ENCODE measurements around the gene GOLGA5.

Gene GOLGA5

DNA sequence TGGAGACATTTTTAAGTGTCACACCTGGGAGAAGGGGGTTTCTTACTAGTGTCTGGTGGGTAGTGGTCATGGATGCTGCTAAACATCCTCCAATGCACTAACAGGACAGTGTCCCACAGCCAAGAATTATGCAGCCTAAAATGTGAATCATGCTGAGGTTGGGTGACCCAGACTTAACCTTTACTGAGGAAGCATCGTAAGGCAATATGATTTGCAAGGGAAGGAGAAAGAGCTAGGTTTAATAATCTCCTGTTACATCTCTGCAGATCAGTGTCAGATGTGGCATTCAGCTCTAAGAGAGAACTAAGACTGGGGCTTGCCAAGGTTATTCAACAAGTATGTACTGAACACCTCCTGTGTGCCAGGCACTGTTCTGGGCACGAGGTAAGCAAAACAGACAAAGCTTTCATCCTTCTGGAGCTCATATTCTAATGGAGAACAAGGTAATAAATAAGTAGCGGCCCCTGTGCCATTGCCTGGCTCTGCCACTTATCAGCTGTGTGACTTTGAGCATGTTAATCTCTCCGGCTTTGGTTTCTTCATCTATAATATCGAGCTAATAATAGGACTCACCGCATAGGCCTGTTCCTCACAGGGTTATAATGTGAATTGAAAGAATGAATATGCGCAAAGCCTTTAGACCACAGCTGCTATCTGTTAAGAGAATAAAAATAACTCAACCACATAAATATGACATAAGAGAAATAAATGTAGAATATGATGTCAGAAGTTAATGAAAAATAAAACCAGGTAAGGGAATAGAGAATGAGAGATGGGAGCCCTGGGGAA is 13.5 kb upstream of the GOLGA5 start:
- no peaks in the 10 kb centered on the region for H3K36me3 ChIP-seq
- H3K4me1 ChIP-seq: peaks cover 3% of the 10 kb centered on the region; the same call in 1 of the 2 replicates
- no peak for DNase-seq
- H3K27me3 ChIP-seq: no peaks in the 10 kb centered on the region
- H3K4me3 ChIP-seq (ENCODE audit: low read depth, low read length): no peak overlapping the region
- H3K9me3 ChIP-seq: no peaks in the 10 kb centered on the region; the same call in 1 of the 2 replicates
- TF ChIP-seq, protein P1, sequence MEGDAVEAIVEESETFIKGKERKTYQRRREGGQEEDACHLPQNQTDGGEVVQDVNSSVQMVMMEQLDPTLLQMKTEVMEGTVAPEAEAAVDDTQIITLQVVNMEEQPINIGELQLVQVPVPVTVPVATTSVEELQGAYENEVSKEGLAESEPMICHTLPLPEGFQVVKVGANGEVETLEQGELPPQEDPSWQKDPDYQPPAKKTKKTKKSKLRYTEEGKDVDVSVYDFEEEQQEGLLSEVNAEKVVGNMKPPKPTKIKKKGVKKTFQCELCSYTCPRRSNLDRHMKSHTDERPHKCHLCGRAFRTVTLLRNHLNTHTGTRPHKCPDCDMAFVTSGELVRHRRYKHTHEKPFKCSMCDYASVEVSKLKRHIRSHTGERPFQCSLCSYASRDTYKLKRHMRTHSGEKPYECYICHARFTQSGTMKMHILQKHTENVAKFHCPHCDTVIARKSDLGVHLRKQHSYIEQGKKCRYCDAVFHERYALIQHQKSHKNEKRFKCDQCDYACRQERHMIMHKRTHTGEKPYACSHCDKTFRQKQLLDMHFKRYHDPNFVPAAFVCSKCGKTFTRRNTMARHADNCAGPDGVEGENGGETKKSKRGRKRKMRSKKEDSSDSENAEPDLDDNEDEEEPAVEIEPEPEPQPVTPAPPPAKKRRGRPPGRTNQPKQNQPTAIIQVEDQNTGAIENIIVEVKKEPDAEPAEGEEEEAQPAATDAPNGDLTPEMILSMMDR (IDR thresholded peaks at IDR 0.05; ENCODE audit: low read depth, low read length): no peak

- H3K4me1 ChIP-seq: peaks cover 3% of the 10 kb centered on the region; the same call in 1 of the 2 replicates
- DNase-seq: no peak
- H3K4me3 ChIP-seq (ENCODE audit: low read depth, low read length): no peak overlapping the region
- no peaks in the 10 kb centered on the region for H3K36me3 ChIP-seq
- no peaks in the 10 kb centered on the region for H3K27me3 ChIP-seq
- no peaks in the 10 kb centered on the region; the same call in 1 of the 2 replicates for H3K9me3 ChIP-seq
- TF ChIP-seq, protein P1 (IDR thresholded peaks at IDR 0.05; ENCODE audit: low read depth, low read length): no peak
Observed at GRCh38 chr14:92781350-92781749, 12.8 kb upstream of the GOLGA5 start.

- peak; percentile 29 for DNase-seq
- TF ChIP-seq, protein P1 (IDR thresholded peaks at IDR 0.05; ENCODE audit: low read depth, low read length): peak; percentile 66
- no peaks in the 10 kb centered on the region for H3K27me3 ChIP-seq
- H3K36me3 ChIP-seq: no peaks in the 10 kb centered on the region
- no peaks in the 10 kb centered on the region; the same call in 1 of the 2 replicates for H3K9me3 ChIP-seq
- H3K4me1 ChIP-seq: peaks cover 3% of the 10 kb centered on the region; the same call in 1 of the 2 replicates
- H3K4me3 ChIP-seq (ENCODE audit: low read depth, low read length): no peak overlapping the region
Observed at GRCh38 chr14:92783813-92784431, 10.2 kb upstream of the GOLGA5 start.

DNA sequence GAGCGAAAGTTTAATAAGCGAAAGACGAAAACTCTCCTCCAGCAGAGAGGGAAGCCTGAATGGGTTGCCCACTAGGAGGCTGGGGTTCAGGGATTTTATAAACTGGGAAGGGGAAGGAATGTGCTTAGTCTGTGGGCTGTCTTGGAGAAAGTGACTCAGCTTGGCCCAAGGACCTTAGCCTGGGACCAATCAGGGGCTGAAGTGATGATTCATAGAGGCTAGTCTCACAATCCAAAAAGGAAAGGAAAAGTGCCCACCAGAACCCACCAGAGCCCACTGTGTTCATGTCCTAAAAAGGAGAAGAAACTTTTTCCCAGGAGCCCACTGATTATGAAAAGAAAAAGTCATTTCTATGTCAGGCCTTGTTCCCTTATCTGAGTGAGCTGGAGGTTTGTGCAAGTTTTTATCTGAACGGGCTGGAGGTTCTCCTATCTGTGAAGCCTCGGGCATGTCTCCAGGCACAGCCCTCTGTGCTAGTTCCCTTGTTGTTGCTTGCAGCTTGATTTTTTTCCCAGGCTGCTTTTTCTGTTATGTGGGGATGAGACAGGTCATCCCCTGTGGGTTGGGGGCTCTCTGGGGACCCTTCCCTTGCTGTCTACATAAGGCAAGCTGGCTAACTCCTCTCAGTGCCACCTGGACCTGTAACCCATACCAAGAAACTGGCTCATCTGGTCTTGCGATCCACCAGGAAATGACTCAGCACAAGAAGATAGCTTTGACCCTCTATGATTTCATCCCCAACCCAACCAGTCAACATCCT is 8.3 kb upstream of the GOLGA5 start:
- Histone ChIP-seq H3K27me3 (no peaks in the 10 kb centered on the region), H3K9me3 (no peaks in the 10 kb centered on the region), H3K4me3 (ENCODE audit: low read depth, low read length) (no peak overlapping the region), H3K36me3 (no peaks in the 10 kb centered on the region), H3K4me1 (peaks cover 3% of the 10 kb centered on the region; the same call in 1 of the 2 replicates)
- no peak for DNase-seq
- TF ChIP-seq, protein P1 (IDR thresholded peaks at IDR 0.05; ENCODE audit: low read depth, low read length): no peak

- TF ChIP-seq, protein P1 (IDR thresholded peaks at IDR 0.05; ENCODE audit: low read depth, low read length): no peak
- Histone ChIP-seq H3K4me1 (peaks cover 3% of the 10 kb centered on the region; the same call in 1 of the 2 replicates), H3K27me3 (no peaks in the 10 kb centered on the region), H3K4me3 (ENCODE audit: low read depth, low read length) (no peak overlapping the region), H3K36me3 (no peaks in the 10 kb centered on the region), H3K9me3 (no peaks in the 10 kb centered on the region)
- DNase-seq: no peak
Observed at GRCh38 chr14:92786427-92786756, 7.7 kb upstream of the GOLGA5 start.
